HG03457 (cell line): Measurements from ENCODE around the gene CDK13.

Experiments used
- ATAC-seq: cut with Tn5 transposase; IDR thresholded peaks from one replicate; pipeline ENCODE4 v1.9.1; 2021; ENCODE audit warnings: moderate number of reproducible peaks; ENCODE audit not compliant: unreplicated experiment

Gene CDK13

GRCh38 chr7:40008223-40008815 lies 58.3 kb downstream of the CDK13 start:
- no peak for ATAC-seq

- ATAC-seq: no peak
Measured at GRCh38 chr7:40009301-40009700, 59.2 kb downstream of the CDK13 start.

- ATAC-seq: no peak
Measured at GRCh38 chr7:40014376-40014775, 64.3 kb downstream of the CDK13 start.

DNA sequence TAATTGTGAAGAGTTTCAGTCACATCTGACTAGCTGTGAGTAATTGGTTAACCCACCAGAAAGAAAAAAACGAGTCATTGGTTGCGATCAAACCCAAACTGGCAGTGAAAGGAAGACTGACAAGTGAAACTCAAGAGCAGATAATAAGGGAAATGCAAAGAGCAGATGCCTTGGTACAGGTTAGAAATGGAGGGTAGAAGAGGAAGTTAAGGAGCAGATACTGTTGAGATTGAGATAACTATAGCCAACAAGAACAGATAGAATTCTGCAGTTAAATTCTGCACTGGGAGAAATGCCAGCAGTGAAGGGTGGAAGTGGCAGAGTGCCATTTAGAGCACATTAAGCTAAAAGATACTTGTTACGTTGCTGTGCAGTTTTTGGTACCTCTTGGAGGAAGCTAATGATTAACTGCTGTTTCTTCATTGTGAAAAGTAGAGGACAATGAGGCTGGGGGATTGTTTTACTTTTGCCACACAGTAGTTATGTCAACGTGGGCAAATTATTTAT lies 65.8 kb downstream of the CDK13 start:
- peak; percentile 88 for ATAC-seq

GRCh38 chr7:40019558-40019957 lies 69.5 kb downstream of the CDK13 start:
- no peak for ATAC-seq

GRCh38 chr7:40024048-40024447 lies 74.0 kb downstream of the CDK13 start:
- ATAC-seq: no peak

GRCh38 chr7:40024841-40025240 lies 74.8 kb downstream of the CDK13 start:
- no peak for ATAC-seq

- ATAC-seq: no peak
Measured at GRCh38 chr7:40027545-40027944, 77.5 kb downstream of the CDK13 start.

DNA sequence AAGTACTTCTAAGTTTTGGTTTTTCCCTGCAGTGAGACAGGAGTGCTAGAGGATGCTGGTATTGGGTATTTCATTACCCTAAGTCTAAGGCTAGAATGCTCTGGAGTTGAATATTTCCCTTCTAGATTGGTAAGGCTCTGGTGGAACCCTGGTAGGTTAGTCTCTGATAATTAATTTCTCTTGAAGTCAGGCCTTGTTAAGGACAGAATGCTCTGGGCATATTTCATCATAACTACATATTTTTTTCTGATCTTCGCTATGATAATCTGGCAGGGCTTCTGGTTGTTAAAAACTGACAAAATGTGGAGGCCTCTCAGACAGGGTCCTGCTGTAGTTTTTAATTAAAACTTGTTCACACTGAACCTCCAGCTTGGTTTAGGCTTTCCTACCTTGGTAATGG lies 83.8 kb downstream of the CDK13 start:
- ATAC-seq: no peak

GRCh38 chr7:40041456-40041855 lies 91.4 kb downstream of the CDK13 start:
- ATAC-seq: no peak

GRCh38 chr7:40043164-40043563 lies 93.1 kb downstream of the CDK13 start:
- ATAC-seq: no peak

DNA sequence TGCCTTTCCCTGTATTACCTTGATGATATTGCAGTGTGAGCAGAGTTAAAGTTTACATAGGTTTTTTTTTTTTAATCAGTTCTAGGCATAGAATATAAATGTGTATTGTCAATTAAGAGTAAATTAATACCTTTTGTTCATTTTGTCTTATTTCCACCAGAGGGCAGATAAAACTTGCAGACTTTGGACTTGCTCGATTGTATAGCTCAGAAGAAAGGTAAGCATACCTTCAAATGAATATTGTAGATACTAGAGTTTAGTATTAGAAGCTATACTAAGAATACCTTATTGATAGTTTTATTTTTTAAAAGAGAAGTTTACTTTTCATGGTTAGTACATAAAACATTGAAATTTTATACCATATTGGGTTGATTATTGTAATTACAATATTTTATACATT lies 97.6 kb downstream of the CDK13 start:
- no peak for ATAC-seq

DNA sequence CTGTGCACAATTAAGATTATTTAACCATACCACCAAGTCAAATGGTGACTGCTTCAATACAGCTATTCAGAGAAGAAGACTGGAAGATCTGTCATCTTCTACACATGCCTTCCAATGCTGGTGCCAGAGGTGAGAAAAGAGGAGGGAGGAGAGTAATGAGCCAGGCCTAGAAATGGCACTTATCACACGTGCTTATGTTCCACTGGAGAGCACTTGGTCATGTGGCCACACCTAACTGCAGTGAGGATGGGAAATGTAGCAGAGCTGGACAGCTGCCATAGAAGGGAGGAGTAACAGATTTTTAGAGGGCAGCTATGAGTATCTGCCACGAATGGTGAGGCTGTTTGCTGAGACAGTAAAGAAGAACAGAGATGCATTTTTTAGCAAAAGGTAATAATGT lies 107.2 kb downstream of the CDK13 start:
- ATAC-seq: no peak

DNA sequence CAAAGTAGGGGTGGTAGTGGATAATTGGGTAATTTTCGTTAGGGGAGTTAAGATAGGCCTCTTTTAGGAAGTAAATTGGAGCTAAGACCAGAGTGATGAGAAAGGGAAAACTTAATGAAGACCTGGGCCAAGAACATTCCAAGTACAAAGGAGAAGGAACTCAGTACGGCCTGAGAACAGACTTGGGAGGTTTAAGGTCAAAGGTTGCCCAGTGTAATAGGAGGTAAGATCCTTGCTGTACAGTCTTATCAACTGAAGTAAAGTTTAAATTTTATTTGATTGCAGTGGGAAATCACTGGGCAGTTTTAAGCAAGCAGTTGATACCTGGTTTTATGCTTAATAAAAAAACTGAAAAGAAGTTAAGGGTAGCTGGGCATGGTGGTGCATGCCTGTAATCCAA lies 108.0 kb downstream of the CDK13 start:
- no peak for ATAC-seq

- ATAC-seq: no peak
Measured at GRCh38 chr7:40058636-40059035, 108.6 kb downstream of the CDK13 start.

DNA sequence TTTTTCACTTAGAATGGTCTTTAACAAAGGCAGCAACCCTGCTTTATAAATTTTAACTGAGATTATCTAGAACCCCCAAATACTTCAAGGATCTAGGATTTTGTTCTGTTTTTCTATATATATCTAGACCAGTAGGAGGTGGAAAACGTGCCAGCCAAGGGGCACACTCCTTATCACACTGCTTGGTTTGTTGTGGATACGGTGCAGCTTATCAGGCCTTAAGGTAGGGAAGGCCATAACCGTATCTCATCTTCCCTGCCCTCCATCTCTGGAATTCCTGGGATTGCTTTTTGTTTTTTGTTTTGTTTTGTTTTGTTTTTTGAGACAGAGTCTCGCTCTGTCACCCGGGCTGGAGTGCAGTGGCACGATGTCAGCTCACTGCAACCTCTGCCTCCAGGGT lies 109.0 kb downstream of the CDK13 start:
- ATAC-seq: no peak

- ATAC-seq: no peak
Measured at GRCh38 chr7:40072268-40072667, 122.2 kb downstream of the CDK13 start.

DNA sequence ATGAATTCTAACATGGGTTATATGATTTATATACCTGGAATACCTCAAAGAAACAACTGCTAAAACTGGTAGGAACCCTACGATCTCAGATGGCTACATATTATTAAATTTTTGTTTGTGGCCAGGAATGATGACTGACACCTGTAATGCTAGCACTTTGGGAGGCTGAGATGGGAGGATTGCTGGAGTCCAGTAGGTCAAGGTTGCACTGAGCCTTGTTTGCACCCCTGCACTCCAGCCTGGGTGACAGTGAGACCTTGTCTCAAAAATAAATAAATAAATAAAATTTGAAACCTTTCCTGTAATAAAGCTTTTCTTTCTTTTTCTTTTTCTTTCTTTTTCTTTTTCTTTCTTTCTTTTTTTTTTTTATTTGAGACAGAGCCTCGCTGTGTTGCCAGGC lies 123.2 kb downstream of the CDK13 start:
- no peak for ATAC-seq

DNA sequence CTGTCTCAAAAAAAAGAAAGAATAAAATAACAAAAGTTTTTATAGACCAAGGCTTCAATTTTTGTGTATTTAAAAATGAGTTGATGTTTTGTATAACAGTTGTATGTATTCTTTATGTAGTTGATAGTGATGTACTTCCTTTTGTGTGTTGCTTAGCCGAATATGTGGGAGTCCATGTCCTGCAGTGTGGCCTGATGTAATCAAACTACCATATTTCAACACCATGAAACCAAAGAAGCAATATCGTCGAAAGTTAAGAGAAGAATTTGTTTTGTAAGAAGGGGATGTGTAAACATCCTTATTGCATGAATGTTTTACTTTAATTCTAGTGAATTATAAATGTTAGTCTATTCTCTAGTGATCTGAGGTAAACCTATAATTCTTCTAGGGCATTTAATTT lies 127.8 kb downstream of the CDK13 start:
- no peak for ATAC-seq

- ATAC-seq: no peak
Measured at GRCh38 chr7:40092182-40092581, 142.1 kb downstream of the CDK13 start.

DNA sequence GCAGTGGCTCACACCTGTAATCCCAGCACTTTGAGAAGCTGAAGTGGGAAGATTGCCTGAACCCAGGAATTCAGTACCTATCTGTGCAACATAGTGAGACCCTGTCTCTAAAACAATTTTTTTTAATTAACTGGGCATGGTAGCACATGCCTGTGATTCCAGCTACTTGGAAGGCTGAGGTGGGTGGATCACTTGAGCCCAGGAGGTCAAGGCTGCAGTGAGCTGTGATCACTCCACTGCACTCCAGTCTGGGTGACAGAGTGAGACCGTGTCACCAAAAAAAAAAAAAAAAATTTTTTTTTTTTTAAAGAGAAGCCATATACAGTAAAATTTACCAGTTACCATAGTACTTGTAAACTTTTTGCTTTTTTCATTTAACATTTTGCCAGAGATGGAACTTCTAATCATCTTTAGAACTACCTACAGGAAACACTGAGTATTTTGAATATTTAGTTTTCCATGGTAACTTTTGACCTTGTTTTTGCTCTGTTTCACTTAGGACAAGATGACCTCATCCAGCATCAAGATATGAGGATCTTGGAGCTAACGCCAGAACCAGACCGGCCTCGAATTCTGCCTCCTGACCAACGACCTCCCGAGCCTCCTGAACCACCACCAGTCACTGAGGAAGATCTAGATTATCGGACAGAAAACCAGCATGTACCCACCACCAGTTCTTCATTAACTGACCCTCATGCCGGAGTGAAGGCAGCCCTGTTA lies 143.7 kb downstream of the CDK13 start:
- ATAC-seq: no peak

DNA sequence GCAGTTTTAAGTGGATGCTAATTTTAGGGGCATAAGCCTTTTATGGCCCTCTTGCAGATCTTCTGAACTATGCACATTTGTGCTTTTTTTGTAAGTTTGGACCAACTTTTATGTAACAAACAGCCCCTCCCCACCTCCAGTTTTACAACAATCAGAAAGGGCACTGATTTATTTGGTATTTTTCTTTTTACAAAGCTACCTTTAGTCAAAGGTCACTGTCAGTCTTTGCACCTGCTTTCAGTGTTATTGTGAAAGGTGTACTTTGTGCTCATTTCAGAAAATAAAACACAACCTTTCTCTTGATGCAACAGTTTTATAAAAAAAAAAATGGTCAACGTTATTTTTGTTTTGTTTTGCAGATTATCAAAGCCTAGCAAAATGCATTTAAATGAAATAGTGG lies 145.2 kb downstream of the CDK13 start:
- no peak for ATAC-seq
